HEK293T (cell line): ENCODE data around the gene ESPN.

Source experiments
- CTCF ChIA-PET: fragments of 350-600 bp; formaldehyde crosslinking; extraction: SDS; loops from one replicate; lab custom pipeline; 2021; ENCODE audit warnings: antibody characterized with exemption, inconsistent platforms; lab: Yijun Ruan, JAX
- POLR2A ChIA-PET: fragments of 350-600 bp; formaldehyde crosslinking; extraction: SDS; loops from one replicate; lab custom pipeline; 2020; ENCODE audit warnings: antibody characterized with exemption, inconsistent platforms; lab: Yijun Ruan, JAX
- DNase-seq: peaks from one replicate; pipeline ENCODE4 v3.0.0; 2012; ENCODE audit warnings: mixed read lengths; ENCODE audit errors: extremely low spot score
- ARNT ChIP-seq: fragments of 450-650 bp; IDR thresholded peaks from 2 replicates; pipeline ENCODE4 v1.6.1; 2017; ENCODE audit warnings: mild to moderate bottlenecking
- BHLHE40 ChIP-seq: fragments of 450-650 bp; IDR thresholded peaks from 2 replicates; pipeline ENCODE4 v1.6.1; 2016; ENCODE audit warnings: mild to moderate bottlenecking, moderate library complexity, borderline replicate concordance
- CTBP1 ChIP-seq: fragments of 450-650 bp; IDR thresholded peaks from 2 replicates; pipeline ENCODE4 v1.6.1; 2016; ENCODE audit warnings: borderline replicate concordance
- ELF4 ChIP-seq: fragments of 450-650 bp; IDR thresholded peaks from 2 replicates; pipeline ENCODE4 v1.6.1; 2017; ENCODE audit warnings: antibody characterized with exemption
- FOXA1 ChIP-seq: fragments of 450-650 bp; IDR thresholded peaks from 2 replicates; pipeline ENCODE4 v1.6.1; 2016; ENCODE audit warnings: mild to moderate bottlenecking
- FOXK2 ChIP-seq: fragments of 450-650 bp; IDR thresholded peaks from 2 replicates; pipeline ENCODE4 v1.6.1; 2016; ENCODE audit warnings: mild to moderate bottlenecking
- FOXM1 ChIP-seq: fragments of 450-650 bp; IDR thresholded peaks from 2 replicates; pipeline ENCODE4 v1.6.1; 2017; ENCODE audit warnings: mild to moderate bottlenecking, borderline replicate concordance
- HDGF ChIP-seq: fragments of 450-650 bp; IDR thresholded peaks from 2 replicates; pipeline ENCODE4 v1.6.1; 2017; ENCODE audit warnings: antibody characterized with exemption, borderline replicate concordance
- L3MBTL2 ChIP-seq: fragments of 450-650 bp; conservative IDR thresholded peaks from 2 replicates; pipeline ENCODE4 v1.6.1; 2016; ENCODE audit warnings: mild to moderate bottlenecking
- LEF1 ChIP-seq: fragments of 450-650 bp; IDR thresholded peaks from 2 replicates; pipeline ENCODE4 v1.6.1; 2017; ENCODE audit warnings: mild to moderate bottlenecking, borderline replicate concordance
- NFRKB ChIP-seq: fragments of 450-650 bp; IDR thresholded peaks from 2 replicates; pipeline ENCODE4 v1.6.1; 2016; ENCODE audit warnings: mild to moderate bottlenecking, moderate library complexity
- SP1 ChIP-seq: fragments of 450-650 bp; IDR thresholded peaks from 2 replicates; pipeline ENCODE4 v1.6.1; 2017
- SUZ12 ChIP-seq: fragments of 450-650 bp; IDR thresholded peaks from 2 replicates; pipeline ENCODE4 v1.6.1; 2016; ENCODE audit warnings: mild to moderate bottlenecking
- TARDBP ChIP-seq: fragments of 450-650 bp; IDR thresholded peaks from 2 replicates; pipeline ENCODE4 v1.6.1; 2016
- ZNF384 ChIP-seq: fragments of 450-650 bp; IDR thresholded peaks from 2 replicates; pipeline ENCODE4 v1.6.1; 2016
- TF ChIP-seq, protein P1 (sequence below): fragments of 450-650 bp; IDR thresholded peaks from 2 replicates; pipeline ENCODE4 v1.6.1; 2016

Gene ESPN

DNA sequence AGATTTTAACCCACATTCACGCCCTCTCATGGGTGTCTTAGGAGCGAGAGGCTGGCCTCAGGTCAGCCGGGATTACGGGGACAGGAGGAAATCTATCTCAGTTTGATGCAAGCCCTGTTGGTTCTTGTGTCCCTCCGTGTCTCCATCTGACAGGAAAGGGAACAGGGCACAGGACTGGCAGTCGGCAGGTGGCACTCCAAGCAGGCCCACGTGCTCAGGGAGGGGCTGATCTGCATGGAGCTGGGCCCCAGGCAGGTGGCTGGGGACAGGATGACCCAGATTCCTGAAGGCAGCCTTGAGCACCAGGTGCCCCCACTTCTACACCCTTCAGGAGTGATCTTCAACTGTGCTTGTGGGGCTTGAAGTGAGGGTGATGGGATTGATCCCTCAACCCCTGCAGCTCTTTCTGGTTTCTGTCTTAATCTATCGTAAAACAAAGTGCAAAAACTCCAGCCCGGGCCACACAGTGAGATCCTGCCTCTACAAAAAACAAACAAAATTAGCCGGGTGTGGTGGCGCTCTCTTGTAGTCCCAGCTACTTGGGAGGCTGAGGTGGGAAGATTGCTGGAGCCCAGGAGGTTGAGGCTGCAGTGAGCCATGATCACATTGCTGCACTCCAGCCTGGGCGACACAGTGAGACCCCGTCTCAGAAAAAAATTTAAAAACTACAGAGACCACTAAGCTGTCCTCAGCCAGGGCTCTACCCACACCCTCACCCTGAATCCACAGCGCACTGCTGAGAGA lies 58.6 kb downstream of the ESPN start:
- TF ChIP-seq HDGF, result no peak
- no peak for TF ChIP-seq SUZ12
- no peak for TF ChIP-seq ARNT
- TF ChIP-seq, protein P1, sequence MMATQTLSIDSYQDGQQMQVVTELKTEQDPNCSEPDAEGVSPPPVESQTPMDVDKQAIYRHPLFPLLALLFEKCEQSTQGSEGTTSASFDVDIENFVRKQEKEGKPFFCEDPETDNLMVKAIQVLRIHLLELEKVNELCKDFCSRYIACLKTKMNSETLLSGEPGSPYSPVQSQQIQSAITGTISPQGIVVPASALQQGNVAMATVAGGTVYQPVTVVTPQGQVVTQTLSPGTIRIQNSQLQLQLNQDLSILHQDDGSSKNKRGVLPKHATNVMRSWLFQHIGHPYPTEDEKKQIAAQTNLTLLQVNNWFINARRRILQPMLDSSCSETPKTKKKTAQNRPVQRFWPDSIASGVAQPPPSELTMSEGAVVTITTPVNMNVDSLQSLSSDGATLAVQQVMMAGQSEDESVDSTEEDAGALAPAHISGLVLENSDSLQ, result no peak
- TF ChIP-seq NFRKB, result no peak
- no peak for TF ChIP-seq CTBP1
- no peak for TF ChIP-seq ELF4
- TF ChIP-seq FOXA1, result no peak
- no peak for TF ChIP-seq ZNF384
- no peak for TF ChIP-seq FOXM1
- TF ChIP-seq BHLHE40, result no peak
- no peak for TF ChIP-seq LEF1
- TF ChIP-seq TARDBP, result no peak
- no peak for TF ChIP-seq SP1
- ChIA-PET POLR2A (no interaction called here), CTCF (no interaction called here)
- DNase-seq, result no peak

DNA sequence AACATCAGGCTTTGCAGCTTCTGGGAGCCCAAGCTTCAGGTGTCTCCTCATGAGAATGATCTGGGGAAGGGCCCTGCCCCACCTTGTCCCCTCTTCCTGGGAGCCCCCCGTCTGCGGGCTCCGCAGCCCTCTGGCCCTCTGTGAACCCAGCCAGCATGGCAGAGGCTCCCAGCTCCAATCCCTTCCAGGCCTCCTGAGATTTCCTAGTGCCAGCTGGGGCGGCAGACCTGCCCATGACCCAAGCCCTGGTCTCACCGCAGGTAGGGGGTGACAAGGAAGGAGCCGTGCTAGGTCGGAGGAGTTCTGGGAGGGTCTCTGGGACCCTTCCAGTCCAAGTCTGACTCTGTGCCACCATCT lies 59.2 kb downstream of the ESPN start:
- ChIA-PET POLR2A (no interaction called here), CTCF (no interaction called here)
- no peak for DNase-seq
- TF ChIP-seq FOXA1 (no peak), L3MBTL2 (no peak), FOXK2 (no peak), NFRKB (no peak)

DNA sequence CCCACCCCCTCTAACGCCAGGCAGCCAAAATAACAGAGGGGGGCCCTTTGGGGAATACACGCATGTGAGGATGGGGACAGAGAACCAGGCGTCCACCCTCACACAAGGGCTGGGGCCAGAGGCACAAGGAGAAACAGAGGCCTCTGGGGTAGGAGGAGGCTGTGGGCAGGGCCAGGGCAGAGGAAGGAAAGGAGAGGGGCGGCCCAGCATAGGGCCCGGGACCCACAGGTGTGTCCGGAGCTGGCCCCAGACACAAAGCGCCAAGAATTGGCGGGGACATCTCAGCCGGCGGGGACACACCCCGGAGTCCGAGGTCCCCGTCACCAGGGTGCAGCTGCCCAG lies 60.2 kb downstream of the ESPN start:
- no peak for DNase-seq
- TF ChIP-seq BHLHE40 (no peak), ZNF384 (no peak), L3MBTL2 (no peak), FOXA1 (no peak), NFRKB (no peak), ELF4 (no peak), FOXK2 (no peak), CTBP1 (no peak), TARDBP (no peak), SP1 (no peak), FOXM1 (no peak), HDGF (no peak), ARNT (no peak), LEF1 (no peak), SUZ12 (no peak)
- TF ChIP-seq, protein P1, result no peak
- ChIA-PET CTCF (no interaction called here), POLR2A (no interaction called here)

DNA sequence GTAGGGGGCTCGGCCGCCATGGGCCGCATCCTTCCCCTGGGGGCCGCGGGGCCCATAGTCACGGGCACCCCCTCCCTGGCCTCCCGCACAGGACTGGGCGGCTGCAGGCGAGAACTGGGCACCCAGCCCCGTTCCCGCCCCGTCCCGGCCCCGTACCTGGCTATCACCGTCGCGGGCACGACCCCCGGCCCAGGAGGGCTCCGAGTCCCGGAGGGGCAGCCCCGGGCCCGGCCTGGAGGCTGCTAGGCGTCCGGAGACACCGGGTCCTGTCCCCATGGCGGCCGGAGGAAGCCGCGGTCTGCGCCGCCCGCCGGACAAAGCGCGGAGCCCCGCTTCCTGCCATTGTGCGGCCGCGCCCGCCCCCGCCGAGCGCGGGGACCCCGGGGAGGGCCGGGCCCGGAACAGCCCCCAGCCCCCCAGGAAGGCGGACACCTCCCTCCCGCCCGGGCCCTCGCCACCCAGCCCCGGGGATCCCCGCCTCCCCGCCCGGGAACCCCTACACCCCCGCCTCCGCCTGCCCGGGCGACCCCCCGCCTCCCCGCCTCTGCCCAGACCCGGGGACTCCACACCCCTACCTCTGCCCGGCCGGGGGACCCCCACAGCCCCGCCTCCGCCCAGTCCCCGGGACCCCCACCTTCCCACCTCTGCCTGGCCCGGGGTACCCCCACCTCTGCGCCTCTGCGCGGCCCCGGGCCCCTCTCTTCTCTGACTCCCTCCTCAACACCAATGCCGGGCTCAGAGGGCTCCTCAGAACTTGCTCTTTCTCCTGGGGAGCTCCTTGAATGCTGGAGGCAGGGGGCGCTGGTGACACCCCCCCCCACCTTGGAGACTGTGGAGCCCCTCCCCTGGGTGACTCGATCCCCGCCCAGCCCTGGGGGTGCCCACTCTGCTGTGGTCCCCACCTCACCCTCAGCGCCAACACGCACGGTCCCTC lies 60.9 kb downstream of the ESPN start:
- DNase-seq, result no peak
- ChIA-PET POLR2A (no interaction called here), CTCF (interaction anchor here (0.6 to 1.4 kb wide), 4 partner anchors 8 to 449 kb away, joined by 3 to 5 read pairs (median 4); no protein-coding TSS in a partner anchor)
- TF ChIP-seq FOXM1 (no peak), BHLHE40 (no peak), SP1 (no peak), TARDBP (no peak), SUZ12 (no peak), CTBP1 (no peak), HDGF (no peak), ZNF384 (no peak), ARNT (no peak), L3MBTL2 (no peak), NFRKB (no peak), FOXK2 (no peak), ELF4 (no peak), LEF1 (no peak)
- TF ChIP-seq, protein P1, result no peak

DNA sequence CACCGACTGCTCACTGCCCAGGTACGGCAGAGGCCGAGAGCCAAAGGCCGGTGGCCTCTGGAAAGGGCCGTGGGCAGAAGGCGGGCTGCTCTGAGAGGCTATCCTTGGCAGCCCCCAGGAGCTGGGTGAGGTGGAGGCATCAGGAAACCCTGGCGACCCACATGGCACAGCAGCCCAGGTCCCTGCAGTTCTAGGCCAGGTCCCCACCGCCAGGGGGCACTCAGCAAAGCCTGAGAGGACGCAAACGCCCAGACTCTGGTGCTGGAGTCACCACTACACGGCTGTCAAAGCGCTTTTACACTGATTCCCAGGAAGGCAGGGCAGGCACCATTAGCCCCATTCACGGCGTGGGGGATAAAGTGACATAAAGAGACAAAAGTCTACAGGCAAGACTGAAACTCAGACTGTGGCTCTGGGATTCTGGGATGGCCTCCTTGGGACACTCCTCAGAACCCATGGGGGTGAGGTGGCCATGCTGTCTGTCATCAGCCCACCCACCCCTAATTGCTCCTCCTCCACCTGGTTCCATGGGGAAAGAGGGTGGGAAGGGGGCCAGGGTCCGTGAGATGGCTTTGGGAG lies 61.9 kb downstream of the ESPN start:
- POLR2A ChIA-PET, result no interaction called here
- TF ChIP-seq, protein P1, result 0 out of 2 replicates have a peak, but pooled peaks have one; percentile 4
- TF ChIP-seq BHLHE40, result no peak
- CTCF ChIA-PET, result interaction anchor here (0.6 to 1.4 kb wide), 5 partner anchors 10 to 126 kb away, joined by 3 to 5 read pairs (median 4); no protein-coding TSS in a partner anchor
- DNase-seq, result peak; percentile 86
